NCI-H2171 treated with DMSO at 0.1 percent for 48 hours (cell line): ENCODE results near the gene CEP68.
"Not testable (repeated sequence)": the region's sequence is repeated elsewhere in the genome, so short reads cannot be mapped to it uniquely, and the experiment has no call there.

Experiments used
- DNase-seq: peaks from one replicate; lab custom pipeline; 2025; lab: John Stamatoyannopoulos, UW

CEP68 gene

DNA sequence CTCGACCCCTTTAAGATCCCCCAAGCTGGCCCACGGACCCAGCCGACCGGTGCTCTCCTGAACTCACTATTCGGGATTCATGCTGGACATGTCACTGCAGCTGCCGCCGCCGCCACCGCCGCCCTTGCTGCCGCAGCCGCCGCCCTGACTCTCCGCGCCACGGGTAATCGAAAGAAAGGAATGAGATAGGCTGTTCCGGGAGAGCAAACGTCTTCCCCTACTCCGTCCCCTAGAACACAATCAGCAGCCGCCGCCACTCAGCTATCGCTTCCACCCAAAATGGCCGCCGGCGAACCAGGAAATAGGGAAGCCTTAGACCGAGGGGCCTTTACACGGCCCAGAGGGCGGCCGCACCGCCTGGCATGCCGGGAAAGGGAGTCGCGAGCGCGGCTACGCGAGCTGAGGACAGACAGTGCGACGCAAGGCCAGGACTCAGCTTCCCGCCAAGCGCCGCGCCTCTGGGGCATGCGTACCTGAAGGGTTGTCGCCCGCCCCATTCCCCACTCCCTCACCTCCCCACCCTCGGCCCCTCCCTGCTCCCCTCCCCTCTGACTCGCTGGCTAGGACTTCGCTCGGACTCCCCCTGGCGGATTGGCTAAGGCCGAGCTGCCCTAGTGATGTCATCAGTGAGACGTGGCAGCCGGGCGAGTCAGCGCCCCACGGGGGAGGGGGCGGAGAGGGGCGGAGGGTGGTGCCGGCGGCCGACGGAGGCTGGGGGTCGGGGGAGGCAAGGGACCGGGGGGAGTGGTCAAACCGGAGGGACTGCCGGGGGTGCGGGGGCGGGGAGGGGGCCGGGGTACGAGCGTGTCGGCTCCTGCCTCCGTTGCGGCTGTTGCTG is 73.8 kb downstream of the CEP68 start, which contains the start of gene RAB1A:
Gene RAB1A (minus strand): TSS at position 281 of the 838 bp plus-strand sequence. CDS start 191 bp downstream, at position 90.
- DNase-seq, result peak; percentile 98

DNA sequence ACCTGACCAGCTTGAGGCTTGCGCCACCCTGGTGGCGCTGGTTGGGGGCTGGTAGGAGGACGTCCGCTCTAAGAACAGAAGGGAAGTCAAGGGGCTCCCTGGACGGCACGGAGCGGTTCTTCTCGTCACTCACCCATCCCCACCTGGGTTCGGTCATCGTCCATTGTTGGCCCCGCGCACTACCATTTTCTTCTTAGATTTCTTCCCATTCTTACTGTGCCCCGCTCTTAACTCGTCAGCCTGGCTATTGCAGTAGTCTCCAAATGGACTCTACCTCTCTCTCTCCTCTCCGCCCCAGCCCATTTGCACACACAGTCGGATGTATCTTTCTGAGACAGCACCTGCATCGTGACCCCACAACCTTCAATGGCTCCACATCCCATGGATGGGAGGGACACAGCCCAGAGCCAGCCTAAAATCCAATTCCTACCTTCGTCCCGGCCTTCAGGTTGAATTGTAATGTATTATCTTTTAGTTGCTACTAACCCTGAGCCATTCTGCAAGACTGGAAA is 74.5 kb downstream of the CEP68 start:
- DNase-seq, result no peak

DNA sequence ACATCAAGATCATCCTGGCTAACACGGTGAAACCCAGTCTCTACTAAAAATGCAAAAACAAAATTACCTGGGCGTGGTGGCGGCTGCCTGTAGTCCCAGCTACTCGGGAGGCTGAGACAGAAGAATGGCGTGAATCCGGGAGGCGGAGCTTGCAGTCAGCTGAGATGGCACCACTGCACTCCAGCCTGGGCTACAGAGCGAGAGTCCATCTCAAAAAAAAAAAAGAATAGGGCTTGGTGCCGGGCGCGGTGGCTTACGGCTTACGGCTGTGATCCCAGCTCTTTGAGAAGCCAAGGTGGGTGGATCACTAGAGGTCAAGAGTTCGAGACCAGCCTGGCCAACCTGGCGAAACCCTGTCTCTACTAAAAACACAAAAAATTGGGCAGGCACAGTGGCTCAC is 76.7 kb downstream of the CEP68 start:
- DNase-seq, result not testable (repeated sequence)

DNA sequence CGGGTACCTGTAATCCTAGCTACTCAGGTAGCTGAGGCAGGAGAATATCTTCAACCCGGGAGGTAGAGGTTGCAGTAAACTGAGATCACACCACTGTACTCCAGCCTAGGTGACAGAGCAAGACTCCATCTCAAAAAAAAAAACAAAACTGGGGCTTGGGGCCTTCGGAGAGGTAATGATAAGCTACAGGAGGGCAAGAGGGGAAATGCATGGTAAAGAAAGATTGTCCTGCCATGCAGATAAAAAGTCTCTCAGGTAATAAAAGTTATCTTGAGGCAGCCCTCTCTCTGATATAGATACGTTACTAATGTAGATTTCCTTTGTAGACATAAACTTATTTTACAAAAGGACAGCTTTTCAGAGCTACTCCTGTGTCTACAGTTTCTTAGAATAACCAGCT is 77.4 kb downstream of the CEP68 start:
- no peak for DNase-seq

DNA sequence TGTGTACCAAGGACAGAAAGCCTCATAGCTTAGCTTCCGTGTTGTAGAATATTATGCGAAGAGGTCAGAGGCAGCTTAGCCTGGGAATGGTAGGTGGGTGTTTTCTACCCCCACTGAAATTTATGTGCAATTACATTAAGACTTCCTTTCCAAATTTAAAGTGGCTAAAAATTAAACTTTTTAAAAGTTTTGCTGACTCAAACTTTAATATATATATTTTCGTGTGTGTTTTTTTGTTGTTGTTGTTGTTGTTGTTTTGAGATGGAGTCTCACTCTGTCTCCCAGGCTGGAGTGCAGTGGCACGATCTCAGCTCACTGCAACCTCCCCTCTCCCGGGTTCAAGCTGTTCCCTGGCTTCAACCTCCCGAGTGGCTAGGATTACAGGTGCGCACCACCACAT is 77.9 kb downstream of the CEP68 start:
- DNase-seq, result no peak

DNA sequence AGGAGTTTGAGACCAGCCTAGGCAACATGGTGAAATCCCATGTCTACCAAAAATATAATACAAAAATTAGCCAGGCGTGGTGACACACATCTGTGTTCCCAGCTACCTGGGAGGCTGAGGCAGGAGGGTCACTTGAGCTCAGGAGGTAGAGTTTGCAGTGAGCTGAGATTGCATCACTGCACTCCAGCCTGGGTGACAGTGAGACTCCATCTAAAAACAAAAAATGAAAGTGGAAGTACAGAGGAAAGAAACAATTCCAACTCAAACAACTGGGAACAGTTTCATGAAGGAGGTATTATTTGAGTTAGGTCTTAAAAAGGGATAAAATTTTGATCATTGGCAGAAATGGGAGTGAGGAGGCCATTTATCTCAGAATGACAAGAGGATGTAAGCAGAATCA is 80.0 kb downstream of the CEP68 start:
- DNase-seq, result no peak
